ENCODE measurements around the gene EPM2AIP1. TPM values are rescaled to one million over a fixed set of nuclear protein-coding genes. Genes with fewer than 3 reads are reported as not detected.

EPM2AIP1 gene
- total and polyA plus RNA-seq, 9 of the 15 experiments (the other 6 are each of a cell fraction or from before 2014, with no cell fraction given): 6.7 to 44.8 (median 25.2) TPM

GRCh38 chr3:36992806-36993325 lies at the start of gene EPM2AIP1 (continued):
- TF ChIP-seq GTF3C2 (IDR thresholded peaks at IDR 0.05; ENCODE audit: borderline replicate concordance, extremely low read depth, insufficient read length) (no peak), PURB (CRISPR knock-in tag; IDR thresholded peaks at IDR 0.05; ENCODE audit: low read depth) (no peak), THRAP3 (IDR thresholded peaks at IDR 0.05; ENCODE audit: borderline replicate concordance) (no peak), ARID2 (IDR thresholded peaks at IDR 0.05) (no peak), CREB3 (tag; conservative IDR thresholded peaks at IDR 0.05; ENCODE audit: low read depth) (no peak), ZNF695 (CRISPR knock-in tag; IDR thresholded peaks at IDR 0.05) (no peak), KHSRP (IDR thresholded peaks at IDR 0.05) (no peak), ZNF764 (CRISPR knock-in tag; IDR thresholded peaks at IDR 0.05; ENCODE audit: low read depth) (no peak), DNMT1 (IDR thresholded peaks at IDR 0.05) (no peak), NFYB (IDR thresholded peaks at IDR 0.05; ENCODE audit: extremely low read depth, insufficient read length) (no peak), HDGF (IDR thresholded peaks at IDR 0.05) (no peak), NR1H2 (CRISPR knock-in tag; IDR thresholded peaks at IDR 0.05) (peak; percentile 90; the same call in 1 of the 2 replicates), ZC3H4 (CRISPR knock-in tag; IDR thresholded peaks at IDR 0.05; ENCODE audit: borderline replicate concordance) (no peak; the same call in 1 of the 2 replicates), PML (IDR thresholded peaks at IDR 0.05; ENCODE audit: low read length) (peak; percentile 80), CHCHD3 (CRISPR knock-in tag; IDR thresholded peaks at IDR 0.05) (no peak), ARHGAP35 (IDR thresholded peaks at IDR 0.05; ENCODE audit: partially characterized antibody) (no peak), GTF2E2 (tag; IDR thresholded peaks at IDR 0.05) (peak; percentile 93; the same call in 1 of the 2 replicates), HOMEZ (CRISPR knock-in tag; IDR thresholded peaks at IDR 0.05) (no peak), ZC3H11A (IDR thresholded peaks at IDR 0.05; ENCODE audit: low read depth, low read length) (no peak), NRF1 (conservative IDR thresholded peaks at IDR 0.05 in 1 of 2, IDR thresholded peaks at IDR 0.05 in 1 of 2) (peak; percentile 91 to 93), PHB2 (IDR thresholded peaks at IDR 0.05; ENCODE audit: low read depth) (no peak), BRF1 (IDR thresholded peaks at IDR 0.05; ENCODE audit: borderline replicate concordance, extremely low read depth, insufficient read length) (no peak), HLTF (IDR thresholded peaks at IDR 0.05) (no peak; the same call in 1 of the 2 replicates), ETV6 (IDR thresholded peaks at IDR 0.05; ENCODE audit: borderline replicate concordance in 1 of 2, low read depth in 2 of 2, low read length in 1 of 2) (no peak), ETV6 (CRISPR knock-in tag; IDR thresholded peaks at IDR 0.05; ENCODE audit: borderline replicate concordance) (peak; percentile 76; the same call in 1 of the 2 replicates), ZNF124 (CRISPR knock-in tag; IDR thresholded peaks at IDR 0.05) (no peak), CHD4 (IDR thresholded peaks at IDR 0.05; ENCODE audit: insufficient read depth, insufficient replicate concordance, low read depth, low read length, poor library complexity, severe bottlenecking) (no peak)
